Type B pancreatic cell (in vitro differentiated cells): ENCODE data around the gene ADAT3. TPM values are rescaled to one million over a fixed set of nuclear protein-coding genes. Genes with fewer than 3 reads are reported as not detected.

ENCODE experiments used
- DNase-seq: peaks from one replicate; pipeline ENCODE4 v3.0.0; 2021; ENCODE audit warnings: mixed read lengths; ENCODE audit not compliant: unreplicated experiment; ENCODE audit errors: extremely low spot score
- H3K27ac Mint-ChIP-seq: 2 replicates; pipeline ENCODE4 v1.8.0; 2021; ENCODE audit warnings: mild to moderate bottlenecking, mixed read lengths
- H3K27me3 Mint-ChIP-seq: 2 replicates; pipeline ENCODE4 v1.8.0; 2021; ENCODE audit warnings: mixed read lengths
- H3K36me3 Mint-ChIP-seq: 2 replicates; pipeline ENCODE4 v1.8.0; 2021; ENCODE audit warnings: mixed read lengths
- H3K4me1 Mint-ChIP-seq: one replicate; pipeline ENCODE4 v1.8.0; 2021; ENCODE audit warnings: mixed read lengths; ENCODE audit not compliant: unreplicated experiment
- H3K4me3 Mint-ChIP-seq: 2 replicates; pipeline ENCODE4 v1.8.0; 2021; ENCODE audit warnings: mild to moderate bottlenecking, mixed read lengths
- H3K9me3 Mint-ChIP-seq: 2 replicates; pipeline ENCODE4 v1.8.0; 2021; ENCODE audit warnings: mixed read lengths
- total RNA-seq: library from RNA; stranded (reverse); gene quantifications from 2 replicates; pipeline ENCODE4 v1.2.1, GENCODE V29; 2021; ENCODE audit warnings: low replicate concordance
- TF ChIP-seq, protein P1 (sequence below): fragments of 200-600 bp; sonication (generic); conservative IDR thresholded peaks from 2 replicates; pipeline ENCODE4 v1.5.0; 2021; ENCODE audit warnings: antibody characterized with exemption, mild to moderate bottlenecking

The ADAT3 gene
- total RNA-seq, 1 donor from 2014 or later = 12.1 TPM

DNA sequence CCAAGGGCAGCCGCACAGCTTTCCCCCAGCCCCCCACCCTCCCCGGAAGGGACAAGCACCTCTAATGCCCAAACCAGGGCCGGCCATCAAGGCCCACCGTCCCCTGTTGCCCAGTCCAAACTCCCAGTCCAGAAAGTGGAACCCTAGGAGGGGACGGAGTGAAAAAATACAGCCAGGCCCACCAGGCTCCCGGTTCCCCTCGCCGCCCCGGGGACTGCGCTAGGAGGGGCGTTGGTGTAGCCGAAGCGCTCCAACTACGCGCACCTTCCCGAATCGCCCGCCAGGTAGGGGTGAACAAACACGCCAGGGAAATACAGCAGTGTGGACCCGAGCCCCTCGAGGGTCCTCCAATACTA lies 43.2 kb upstream of the ADAT3 start:
- DNase-seq = no peak
- TF ChIP-seq, protein P1, sequence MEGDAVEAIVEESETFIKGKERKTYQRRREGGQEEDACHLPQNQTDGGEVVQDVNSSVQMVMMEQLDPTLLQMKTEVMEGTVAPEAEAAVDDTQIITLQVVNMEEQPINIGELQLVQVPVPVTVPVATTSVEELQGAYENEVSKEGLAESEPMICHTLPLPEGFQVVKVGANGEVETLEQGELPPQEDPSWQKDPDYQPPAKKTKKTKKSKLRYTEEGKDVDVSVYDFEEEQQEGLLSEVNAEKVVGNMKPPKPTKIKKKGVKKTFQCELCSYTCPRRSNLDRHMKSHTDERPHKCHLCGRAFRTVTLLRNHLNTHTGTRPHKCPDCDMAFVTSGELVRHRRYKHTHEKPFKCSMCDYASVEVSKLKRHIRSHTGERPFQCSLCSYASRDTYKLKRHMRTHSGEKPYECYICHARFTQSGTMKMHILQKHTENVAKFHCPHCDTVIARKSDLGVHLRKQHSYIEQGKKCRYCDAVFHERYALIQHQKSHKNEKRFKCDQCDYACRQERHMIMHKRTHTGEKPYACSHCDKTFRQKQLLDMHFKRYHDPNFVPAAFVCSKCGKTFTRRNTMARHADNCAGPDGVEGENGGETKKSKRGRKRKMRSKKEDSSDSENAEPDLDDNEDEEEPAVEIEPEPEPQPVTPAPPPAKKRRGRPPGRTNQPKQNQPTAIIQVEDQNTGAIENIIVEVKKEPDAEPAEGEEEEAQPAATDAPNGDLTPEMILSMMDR = no peak
- peaks cover 15% of the 10 kb centered on the region for H3K27me3 Mint-ChIP-seq
- peaks cover 12% of the 10 kb centered on the region for H3K4me1 Mint-ChIP-seq
- no peaks in the 10 kb centered on the region for H3K9me3 Mint-ChIP-seq
- H3K36me3 Mint-ChIP-seq = no peaks in the 10 kb centered on the region
- peak overlapping the region; percentile 89 for H3K27ac Mint-ChIP-seq
- H3K4me3 Mint-ChIP-seq = peak overlapping the region; percentile 91

DNA sequence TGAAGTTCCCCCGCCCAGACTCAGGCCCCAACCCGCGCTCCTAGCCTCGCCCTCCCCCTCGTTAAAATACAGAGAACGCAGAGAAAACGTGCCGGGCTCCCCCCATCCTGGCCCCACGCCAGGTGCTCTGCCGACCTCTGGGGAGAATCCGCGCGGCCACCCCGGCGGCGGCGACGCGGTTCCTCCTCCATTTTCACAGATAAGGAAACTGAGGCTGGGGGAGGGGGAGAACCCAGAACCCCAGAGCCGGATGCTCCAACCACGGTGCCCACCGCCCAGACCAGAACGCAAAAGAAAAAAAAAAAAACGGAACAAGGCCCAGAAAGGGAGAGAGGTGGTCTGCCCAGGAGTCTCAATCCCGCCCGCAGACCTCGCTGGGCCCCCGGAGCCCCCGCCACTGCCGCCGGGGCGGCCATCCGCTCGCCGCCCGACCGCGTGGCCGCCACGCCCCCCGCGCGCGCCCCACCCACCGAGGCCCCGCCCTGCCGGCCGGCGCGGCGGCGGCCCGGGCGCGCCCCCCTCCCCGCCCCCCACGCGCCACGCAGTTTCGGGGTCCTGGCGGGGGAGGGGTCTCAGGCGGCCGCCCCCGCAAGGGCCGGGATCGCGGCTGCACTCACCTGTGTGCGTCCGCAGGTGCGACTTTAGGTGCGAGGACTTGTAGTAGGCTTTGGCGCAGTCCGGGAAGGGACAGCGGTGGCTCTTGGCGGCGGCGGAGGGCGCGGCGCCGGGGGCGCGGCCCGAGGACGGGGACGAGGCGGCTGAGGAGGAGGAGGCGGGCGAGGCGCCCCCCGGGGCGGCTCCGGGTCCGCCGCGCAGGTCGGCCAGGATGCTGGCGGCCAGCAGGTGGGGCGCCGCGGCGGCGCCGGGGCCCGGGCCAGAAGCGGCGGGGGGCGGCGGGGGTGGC lies 42.5 kb upstream of the ADAT3 start:
- Mint-ChIP-seq H3K4me1 (peaks cover 12% of the 10 kb centered on the region), H3K27me3 (peaks cover 15% of the 10 kb centered on the region), H3K9me3 (no peaks in the 10 kb centered on the region), H3K27ac (peak overlapping the region; percentile 89), H3K36me3 (no peaks in the 10 kb centered on the region), H3K4me3 (peak overlapping the region; percentile 91)
- TF ChIP-seq, protein P1 = no peak
- no peak for DNase-seq

DNA sequence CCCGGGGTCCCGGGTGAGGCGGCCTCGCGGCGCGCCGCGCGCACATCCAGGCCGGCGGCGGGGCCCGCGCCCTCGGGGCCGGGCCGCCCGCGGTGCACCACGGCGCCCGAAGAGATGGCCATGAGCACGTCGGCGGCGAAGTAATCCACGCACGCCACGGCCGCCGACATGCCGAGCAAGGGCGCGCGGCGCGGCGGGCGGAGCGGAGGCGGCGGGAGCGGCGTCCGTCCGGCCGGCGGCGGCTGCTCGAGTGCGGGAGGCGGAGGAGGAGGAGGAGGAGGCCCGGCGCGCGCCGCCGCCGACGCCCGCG lies 41.9 kb upstream of the ADAT3 start, which contains the start of gene KLF16:
Gene KLF16 (minus strand): TSS at position 252 of the 310 bp plus-strand sequence. CDS start 82 bp downstream, at position 170.
- peaks cover 15% of the 10 kb centered on the region for H3K27me3 Mint-ChIP-seq
- peaks cover 12% of the 10 kb centered on the region for H3K4me1 Mint-ChIP-seq
- H3K27ac Mint-ChIP-seq = peak within 1 kb of the TSS; percentile 89
- no peaks in the 10 kb centered on the region for H3K9me3 Mint-ChIP-seq
- H3K36me3 Mint-ChIP-seq = no peaks in the 10 kb centered on the region
- no peak for DNase-seq
- TF ChIP-seq, protein P1 = no peak
- H3K4me3 Mint-ChIP-seq = peak within 1 kb of the TSS; percentile 91

DNA sequence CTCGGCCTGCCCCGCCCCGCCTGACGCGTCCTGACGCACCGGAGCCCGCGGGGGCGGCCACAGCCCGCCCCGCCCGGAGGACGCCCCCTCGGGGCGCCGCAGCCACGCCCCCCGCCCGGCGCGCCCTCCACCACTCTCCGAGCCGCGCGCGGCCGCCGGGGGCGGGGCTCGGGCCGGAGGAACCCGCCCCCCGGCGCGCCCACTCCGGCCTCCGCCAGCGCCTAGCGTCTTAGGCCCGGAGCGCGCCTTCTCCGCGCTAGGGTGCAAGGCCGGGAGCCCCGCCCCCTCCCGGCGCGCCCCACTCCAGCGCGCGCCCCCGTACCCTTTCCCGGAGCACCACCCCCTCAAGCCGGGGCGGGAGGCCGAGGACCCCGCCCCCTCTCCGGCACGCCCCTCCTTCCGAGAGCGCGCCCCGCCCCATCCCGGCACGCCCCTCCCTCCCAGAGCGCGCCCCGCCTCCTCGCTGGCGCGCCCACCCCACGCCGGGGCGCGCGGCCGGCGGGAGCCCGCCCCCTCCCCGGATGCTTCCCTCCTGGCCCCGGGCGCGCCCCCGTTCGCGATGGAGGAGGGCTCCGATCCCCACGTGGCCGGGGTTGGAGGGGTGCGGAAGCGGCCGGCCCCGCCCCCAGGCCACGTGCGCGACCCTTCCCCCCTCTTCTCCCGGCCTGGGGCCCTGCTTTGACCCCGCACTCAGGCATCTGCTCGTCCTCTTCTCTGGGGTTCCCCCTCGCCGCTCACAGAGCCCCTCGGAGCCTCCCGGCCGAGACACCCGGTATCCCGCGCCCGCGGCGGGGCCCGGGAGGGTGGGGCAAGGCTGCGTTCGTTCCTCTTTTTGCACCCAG lies 41.3 kb upstream of the ADAT3 start:
- peaks cover 12% of the 10 kb centered on the region for H3K4me1 Mint-ChIP-seq
- DNase-seq = peak; percentile 96
- TF ChIP-seq, protein P1 = no peak
- H3K27me3 Mint-ChIP-seq = peaks cover 15% of the 10 kb centered on the region
- peak overlapping the region; percentile 79 for H3K4me3 Mint-ChIP-seq
- no peak overlapping the region for H3K27ac Mint-ChIP-seq
- no peaks in the 10 kb centered on the region for H3K9me3 Mint-ChIP-seq
- H3K36me3 Mint-ChIP-seq = no peaks in the 10 kb centered on the region

DNA sequence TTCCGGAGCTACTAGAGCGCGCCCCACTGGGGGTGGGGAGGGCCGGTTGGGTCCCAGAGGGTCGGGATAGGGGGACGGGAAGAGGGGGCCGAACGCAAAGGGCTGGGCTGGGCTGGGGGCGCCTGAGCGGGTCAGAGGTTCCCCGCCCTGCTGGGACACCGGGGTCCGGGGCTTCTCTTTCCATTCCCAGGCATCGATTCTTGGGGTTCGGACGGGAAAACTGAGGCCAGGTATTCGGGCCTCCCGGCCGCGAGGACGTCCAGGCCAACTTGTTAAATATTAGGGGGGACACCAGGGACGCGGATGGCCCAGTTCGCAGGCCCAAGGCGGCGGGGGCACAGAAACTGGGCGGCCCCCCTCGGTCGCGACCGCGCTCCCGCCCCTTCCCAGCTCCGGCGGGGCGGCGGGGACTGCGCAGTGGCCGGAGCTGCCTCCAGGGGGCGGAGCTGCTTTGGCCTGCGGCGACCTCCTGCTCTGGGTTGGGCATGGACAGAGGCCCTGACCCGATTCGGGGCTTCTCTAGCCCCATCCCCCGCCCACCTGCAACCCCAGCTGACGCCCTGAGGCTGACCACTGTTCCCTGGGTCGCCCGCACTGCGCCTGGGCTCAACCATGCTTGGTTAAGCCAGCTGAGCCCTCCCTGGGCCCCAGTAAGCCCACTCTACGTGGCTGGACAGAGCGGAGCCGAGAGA lies 40.6 kb upstream of the ADAT3 start:
- Mint-ChIP-seq H3K4me3 (peak overlapping the region; percentile 79), H3K27ac (no peak overlapping the region), H3K9me3 (no peaks in the 10 kb centered on the region), H3K36me3 (no peaks in the 10 kb centered on the region), H3K27me3 (peaks cover 15% of the 10 kb centered on the region), H3K4me1 (peaks cover 7% of the 10 kb centered on the region)
- TF ChIP-seq, protein P1 = peak; percentile 88
- DNase-seq = no peak
